Amniotic stem cell (primary cell): Measurements from ENCODE around the gene CARNS1.

Source experiments
- DNase-seq: peaks from one replicate; lab custom pipeline; 2025; lab: John Stamatoyannopoulos, UW

Gene CARNS1

GRCh38 chr11:67415501-67416304 lies at the start of gene CARNS1:
Gene CARNS1, plus strand, starts transcription at chr11:67415678. Its CDS starts 522 bp downstream, at chr11:67416200.
- DNase-seq, result no peak

DNA sequence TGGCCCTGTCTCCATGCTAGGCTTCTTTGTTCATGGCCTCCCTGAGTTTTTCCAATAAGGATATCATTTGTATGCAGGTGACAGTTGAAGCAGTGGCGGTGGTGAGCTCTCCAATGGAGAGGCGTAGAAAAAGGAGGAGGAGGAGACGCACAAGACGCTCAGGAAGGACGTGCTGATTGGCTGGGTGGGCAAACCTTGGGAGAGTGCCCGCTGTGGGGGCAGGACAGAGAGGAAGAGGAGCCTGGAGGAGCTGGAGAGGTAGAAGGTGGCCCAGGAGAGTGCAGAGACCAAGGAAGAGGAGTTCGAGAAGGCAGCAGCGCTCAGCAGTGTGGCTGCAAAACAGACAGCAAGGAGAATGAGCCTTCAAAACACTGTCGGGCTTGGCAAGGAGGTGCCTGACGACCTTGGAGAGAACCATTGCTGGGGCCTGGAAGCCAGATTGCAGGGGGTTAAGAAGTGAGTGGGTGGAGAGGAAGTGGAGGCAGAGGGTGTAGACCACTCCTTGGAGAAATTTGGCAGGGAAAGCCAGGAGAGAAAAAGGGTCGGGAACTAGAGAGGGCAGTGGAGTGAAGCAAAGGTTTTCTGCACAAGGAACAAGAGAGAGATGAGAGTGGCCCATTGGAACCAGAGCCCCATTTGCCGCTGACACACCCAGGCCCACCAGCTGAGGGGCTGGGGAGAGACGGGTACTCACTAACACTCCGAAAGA lies 49.6 kb upstream of the CARNS1 start:
- no peak for DNase-seq

DNA sequence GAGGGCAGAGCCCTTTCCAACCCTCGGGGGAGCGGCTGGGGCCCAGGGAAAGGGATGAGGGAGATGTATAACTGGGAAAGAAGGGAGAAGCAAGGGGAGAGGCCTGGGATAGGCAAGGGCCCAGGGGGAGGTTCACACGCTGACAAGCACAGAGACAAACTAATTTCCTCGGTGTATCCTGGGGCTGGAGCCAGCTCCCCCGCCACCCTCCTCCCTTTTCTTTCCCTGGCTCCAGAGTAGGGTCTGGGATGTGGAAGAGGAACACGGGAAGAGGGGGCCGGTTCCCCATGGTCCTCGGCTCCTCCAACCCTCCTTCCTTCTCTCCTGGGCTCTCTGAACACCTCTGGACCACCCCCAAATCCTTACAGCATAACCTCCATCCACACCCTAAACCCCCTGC lies 48.9 kb upstream of the CARNS1 start:
- DNase-seq, result no peak

DNA sequence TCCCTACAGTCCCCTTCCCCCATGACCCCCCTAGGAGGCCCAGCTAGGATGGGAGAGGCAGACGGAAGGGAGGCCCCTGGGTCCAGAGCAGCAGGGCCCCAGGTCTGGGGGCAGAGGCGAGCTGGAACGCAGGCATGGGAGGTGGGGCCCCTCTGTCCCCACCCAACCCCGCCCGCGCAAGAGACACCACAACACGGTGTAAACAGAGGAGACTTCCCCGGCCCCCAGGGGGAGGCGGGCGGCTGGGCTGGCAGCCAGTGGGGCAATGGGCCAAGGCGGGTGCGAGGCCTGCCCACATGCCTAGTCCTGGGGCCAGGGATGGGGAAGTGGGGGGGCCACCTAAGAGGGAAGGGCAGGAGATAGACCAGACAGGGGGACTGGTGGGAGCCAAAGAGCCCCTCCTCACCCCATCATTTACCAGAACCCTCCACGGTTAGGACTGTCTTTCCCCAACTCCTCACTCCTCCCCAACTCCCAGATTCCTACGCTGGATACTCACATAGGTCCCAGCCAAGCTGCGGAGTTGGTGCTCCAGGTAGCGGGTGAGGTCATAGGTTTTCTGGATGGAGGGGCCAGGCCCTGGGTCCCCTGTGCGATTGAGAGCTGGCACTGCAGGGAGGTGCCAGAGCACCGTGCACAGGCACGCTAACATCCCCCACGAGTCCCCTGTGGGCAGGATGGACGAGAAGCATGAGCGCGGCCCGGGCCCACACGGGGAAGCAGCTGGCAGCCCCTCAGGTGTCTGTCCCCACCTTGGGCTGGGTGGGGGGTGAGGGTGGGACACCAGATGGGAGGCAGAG lies 48.3 kb upstream of the CARNS1 start:
- no peak for DNase-seq

DNA sequence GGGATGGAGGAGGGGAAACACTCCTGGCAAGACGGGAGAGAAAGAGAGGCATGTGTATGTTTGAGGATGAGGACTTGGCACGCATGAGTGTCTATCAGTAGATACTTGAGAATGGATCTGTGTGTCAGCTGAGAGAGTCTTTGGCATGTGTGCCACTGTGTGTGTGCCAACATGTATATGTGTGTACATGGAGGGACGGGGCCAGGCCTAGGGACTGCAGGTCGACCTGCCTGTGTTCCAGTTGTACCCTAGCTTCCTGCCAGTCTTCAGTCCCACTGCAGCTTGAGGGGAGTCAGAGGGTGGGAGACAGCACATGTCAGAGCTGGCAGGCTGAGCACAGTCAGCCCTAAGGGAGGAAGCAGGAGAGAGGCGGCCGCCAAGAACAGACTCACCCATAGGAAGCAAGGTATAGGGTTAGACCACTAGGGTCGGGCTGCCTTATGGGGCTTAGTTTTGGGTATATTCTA lies 47.7 kb upstream of the CARNS1 start:
- DNase-seq, result no peak

GRCh38 chr11:67368621-67369020 lies 46.9 kb upstream of the CARNS1 start:
- DNase-seq, result no peak

- DNase-seq, result no peak
Measured at GRCh38 chr11:67369275-67369674, 46.2 kb upstream of the CARNS1 start.

- DNase-seq, result no peak
Measured at GRCh38 chr11:67369801-67370284, 45.6 kb upstream of the CARNS1 start.

- DNase-seq, result no peak
Measured at GRCh38 chr11:67370351-67371076, 45.0 kb upstream of the CARNS1 start.

GRCh38 chr11:67371189-67371910 lies 44.1 kb upstream of the CARNS1 start:
- DNase-seq, result peak; percentile 41

- DNase-seq, result no peak
Measured at GRCh38 chr11:67371911-67372320, 43.6 kb upstream of the CARNS1 start.

- DNase-seq, result no peak
Measured at GRCh38 chr11:67372321-67372992, 43.0 kb upstream of the CARNS1 start.

DNA sequence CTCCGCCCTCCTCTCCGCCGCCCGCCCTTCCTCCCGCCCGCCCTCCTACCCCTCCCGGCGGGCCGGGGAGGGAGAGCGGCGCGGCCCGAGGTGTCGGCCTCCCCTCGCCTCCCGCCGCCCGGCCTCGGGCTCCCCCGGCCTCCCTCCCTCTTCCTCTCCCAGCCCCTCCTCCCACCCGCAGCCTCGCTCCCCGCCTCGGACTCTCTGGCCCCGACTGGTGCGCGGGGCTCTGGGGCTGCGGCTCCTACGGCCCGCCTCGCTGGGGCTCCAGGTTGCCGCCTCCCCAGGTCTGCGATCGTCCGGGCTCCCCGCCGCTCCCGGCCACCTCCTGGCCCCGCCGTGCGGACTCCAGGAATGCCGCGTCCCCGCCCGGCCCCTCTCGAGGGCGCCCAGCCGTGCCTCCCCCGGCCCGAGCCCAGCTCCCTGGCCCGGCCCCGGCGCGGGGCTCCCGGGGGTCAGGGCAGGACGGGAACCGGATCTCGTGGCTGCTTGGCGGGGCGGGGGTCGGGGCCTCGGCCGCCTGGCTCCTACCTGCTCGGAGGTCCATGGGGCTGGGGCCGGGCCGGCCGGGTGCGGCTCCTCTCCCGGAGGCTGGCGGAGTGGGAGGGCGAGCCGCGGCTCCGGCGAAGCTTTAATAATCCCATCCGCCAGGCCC lies 42.4 kb upstream of the CARNS1 start, which contains the start of gene CLCF1:
Gene CLCF1 (minus strand): TSS at position 606 of the 655 bp plus-strand sequence. CDS start 59 bp downstream, at position 547.
- no peak for DNase-seq

- peak; percentile 87 for DNase-seq
Measured at GRCh38 chr11:67373648-67374570, 41.6 kb upstream of the CARNS1 start.

- no peak for DNase-seq
Measured at GRCh38 chr11:67374571-67375281, 40.8 kb upstream of the CARNS1 start.

GRCh38 chr11:67375320-67376055 lies 40.0 kb upstream of the CARNS1 start:
- DNase-seq, result no peak
